Stimulated activated naive CD8-positive, alpha-beta T cell treated with anti-CD3 and anti-CD28 coated beads, Interleukin-15, Interleukin-2, amounts not matched to agents 100 ng/mL and 50 ng/mL, for 24 hours (primary cell): ENCODE data around the gene MGLL.

Experiments
- H3K27ac Mint-ChIP-seq: one replicate; pipeline ENCODE4 v1.8.0; 2021; ENCODE audit warnings: mild to moderate bottlenecking, mixed read lengths
- H3K27me3 Mint-ChIP-seq: one replicate; pipeline ENCODE4 v1.8.0; 2021; ENCODE audit warnings: mixed read lengths
- H3K36me3 Mint-ChIP-seq: one replicate; pipeline ENCODE4 v1.8.0; 2021; ENCODE audit warnings: low read depth, mixed read lengths
- H3K4me1 Mint-ChIP-seq: one replicate; pipeline ENCODE4 v1.8.0; 2021; ENCODE audit warnings: low read depth, mixed read lengths
- H3K4me3 Mint-ChIP-seq: one replicate; pipeline ENCODE4 v1.8.0; 2021; ENCODE audit warnings: mild to moderate bottlenecking, mixed read lengths
- H3K9me3 Mint-ChIP-seq: one replicate; pipeline ENCODE4 v1.8.0; 2021; ENCODE audit warnings: mixed read lengths

MGLL gene

DNA sequence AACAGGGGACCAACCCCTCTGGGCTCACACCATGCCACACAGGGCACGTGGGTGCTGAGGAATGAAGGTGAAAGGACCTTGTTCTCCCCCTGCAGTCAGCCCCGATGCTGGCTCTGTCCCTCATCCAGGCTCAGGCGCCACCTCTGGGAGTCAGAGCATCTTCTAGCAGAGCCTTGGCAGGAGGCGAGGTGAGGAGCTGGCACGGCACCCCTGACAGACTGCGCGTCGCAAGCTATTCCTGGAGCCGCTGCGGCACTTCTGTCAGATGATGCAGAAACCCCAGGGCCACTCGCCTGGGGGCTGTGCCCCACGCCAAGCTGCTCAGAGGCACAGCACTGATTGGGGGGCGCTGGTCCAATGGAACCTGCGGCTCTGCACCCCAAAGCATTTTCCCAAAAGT lies 62.0 kb downstream of the MGLL start:
- no peak overlapping the region for H3K27ac Mint-ChIP-seq
- H3K4me3 Mint-ChIP-seq = no peak overlapping the region
- peaks cover 39% of the 10 kb centered on the region for H3K4me1 Mint-ChIP-seq
- no peaks in the 10 kb centered on the region for H3K27me3 Mint-ChIP-seq
- no peaks in the 10 kb centered on the region for H3K36me3 Mint-ChIP-seq
- H3K9me3 Mint-ChIP-seq = no peaks in the 10 kb centered on the region

DNA sequence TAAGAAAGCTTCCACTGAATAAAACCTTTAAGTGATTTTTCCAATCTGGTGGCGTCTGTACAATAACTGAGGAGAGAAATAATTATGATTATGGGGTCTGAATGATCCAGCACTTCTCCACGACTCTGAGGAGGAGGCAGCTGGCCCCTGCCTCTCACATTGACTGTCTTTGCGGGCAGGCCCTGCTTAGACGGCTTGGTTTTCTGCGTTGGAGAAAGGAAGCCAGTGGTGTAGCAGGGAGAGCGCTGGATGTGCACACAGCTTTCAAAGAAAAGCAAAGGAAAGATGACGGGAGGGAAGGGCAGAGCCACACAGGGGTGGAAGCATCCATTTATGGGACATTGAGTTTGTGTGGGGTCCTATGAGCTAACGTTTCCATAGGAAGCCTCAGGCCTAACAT lies 62.5 kb downstream of the MGLL start:
- Mint-ChIP-seq H3K4me1 (peaks cover 43% of the 10 kb centered on the region), H3K36me3 (no peaks in the 10 kb centered on the region)

DNA sequence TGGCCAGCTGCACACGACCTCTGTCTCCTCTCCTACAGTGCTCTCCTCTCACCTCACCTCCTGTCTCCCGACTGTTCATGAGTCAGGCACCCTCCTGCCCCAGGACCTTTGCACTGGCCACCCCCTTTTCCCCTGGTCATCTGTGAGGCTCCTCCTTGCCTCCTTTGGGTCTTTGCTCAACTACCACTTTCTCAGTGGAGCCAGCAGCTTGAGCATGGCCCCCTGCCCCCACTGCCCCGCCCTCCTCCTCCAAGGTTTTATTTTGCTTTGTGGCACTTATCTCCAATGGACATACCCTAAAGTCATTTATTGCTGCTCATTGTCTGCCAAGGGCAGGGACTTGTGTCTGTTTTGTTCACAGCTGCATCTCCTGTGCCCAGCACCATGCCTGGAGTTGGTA lies 64.3 kb downstream of the MGLL start:
- no peak overlapping the region for H3K27ac Mint-ChIP-seq
- no peak overlapping the region for H3K4me3 Mint-ChIP-seq
- H3K9me3 Mint-ChIP-seq = no peaks in the 10 kb centered on the region
- H3K4me1 Mint-ChIP-seq = peaks cover 44% of the 10 kb centered on the region
- H3K27me3 Mint-ChIP-seq = no peaks in the 10 kb centered on the region
- no peaks in the 10 kb centered on the region for H3K36me3 Mint-ChIP-seq

More for the DNA sequence above, 62.5 kb downstream of the MGLL start:
- no peaks in the 10 kb centered on the region for H3K9me3 Mint-ChIP-seq
- no peak overlapping the region for H3K27ac Mint-ChIP-seq
- no peak overlapping the region for H3K4me3 Mint-ChIP-seq
- no peaks in the 10 kb centered on the region for H3K27me3 Mint-ChIP-seq

DNA sequence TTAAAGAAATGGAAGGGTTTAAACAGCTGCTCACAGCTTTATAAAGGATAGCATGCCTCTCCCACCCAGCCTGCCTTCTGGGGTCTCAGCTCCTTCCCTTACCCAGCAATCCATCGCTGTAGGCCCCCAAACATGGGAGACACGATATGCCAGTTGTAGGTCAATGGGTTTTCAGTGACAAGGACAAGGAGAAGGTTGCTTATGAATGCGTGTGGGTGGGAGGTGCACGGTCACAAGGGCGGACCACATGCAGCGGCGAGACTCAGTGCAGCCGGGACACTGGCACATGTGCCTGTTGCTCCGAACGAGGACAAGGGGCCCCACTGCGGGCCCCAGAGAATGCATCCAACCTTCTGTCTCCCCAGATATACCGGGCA lies 67.0 kb downstream of the MGLL start:
- H3K4me1 Mint-ChIP-seq = peaks cover 39% of the 10 kb centered on the region
- H3K36me3 Mint-ChIP-seq = no peaks in the 10 kb centered on the region
- H3K9me3 Mint-ChIP-seq = no peaks in the 10 kb centered on the region
- H3K4me3 Mint-ChIP-seq = peak overlapping the region; percentile 43
- no peak overlapping the region for H3K27ac Mint-ChIP-seq
- peaks cover 2% of the 10 kb centered on the region for H3K27me3 Mint-ChIP-seq

DNA sequence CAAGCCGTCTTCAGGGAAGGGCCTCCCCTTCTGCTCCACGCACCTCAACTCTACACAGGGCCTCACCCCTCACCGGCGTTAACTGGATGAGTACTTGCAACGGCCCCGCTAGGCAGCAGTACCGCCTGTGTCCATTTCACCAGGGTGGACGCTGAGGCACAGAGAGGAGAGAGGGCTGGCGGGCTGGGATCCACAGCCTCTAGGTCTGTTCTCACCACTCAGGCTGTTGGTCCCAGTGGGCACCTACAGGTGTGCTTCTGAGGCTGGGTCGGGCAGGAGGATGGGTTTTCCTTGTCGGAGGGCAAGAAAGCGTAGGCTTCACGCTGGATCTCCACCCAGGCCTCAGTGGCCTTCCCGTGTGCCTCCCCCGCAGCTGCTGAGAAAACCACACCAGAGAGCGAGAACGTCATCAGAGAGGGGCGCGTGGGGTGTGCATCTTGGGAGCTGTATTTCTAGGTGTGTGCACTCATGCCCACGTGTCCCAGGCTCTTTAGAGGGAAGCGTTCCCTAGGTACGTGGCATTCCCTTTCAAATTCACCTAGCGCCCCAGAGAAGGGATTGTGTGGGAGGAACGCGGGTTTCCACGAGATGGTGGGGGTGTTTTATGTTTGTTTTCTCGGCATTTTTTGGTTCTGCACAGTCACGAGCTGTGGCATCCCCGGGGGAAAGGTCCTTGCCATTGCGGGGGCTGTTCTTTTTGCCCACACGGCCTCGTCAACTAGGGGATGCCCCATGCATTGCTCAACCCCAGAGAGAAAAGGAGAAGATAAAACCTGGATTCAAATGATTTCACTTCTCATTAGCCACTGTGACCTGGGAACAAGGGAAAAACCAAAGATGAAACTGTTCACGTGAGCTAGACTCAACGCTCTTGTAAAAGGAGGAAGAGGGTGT lies 67.7 kb downstream of the MGLL start:
- peaks cover 45% of the 10 kb centered on the region for H3K4me1 Mint-ChIP-seq
- peak overlapping the region; percentile 43 for H3K4me3 Mint-ChIP-seq
- no peaks in the 10 kb centered on the region for H3K9me3 Mint-ChIP-seq
- H3K36me3 Mint-ChIP-seq = no peaks in the 10 kb centered on the region
- H3K27me3 Mint-ChIP-seq = peaks cover 5% of the 10 kb centered on the region
- peak overlapping the region; percentile 12 for H3K27ac Mint-ChIP-seq

DNA sequence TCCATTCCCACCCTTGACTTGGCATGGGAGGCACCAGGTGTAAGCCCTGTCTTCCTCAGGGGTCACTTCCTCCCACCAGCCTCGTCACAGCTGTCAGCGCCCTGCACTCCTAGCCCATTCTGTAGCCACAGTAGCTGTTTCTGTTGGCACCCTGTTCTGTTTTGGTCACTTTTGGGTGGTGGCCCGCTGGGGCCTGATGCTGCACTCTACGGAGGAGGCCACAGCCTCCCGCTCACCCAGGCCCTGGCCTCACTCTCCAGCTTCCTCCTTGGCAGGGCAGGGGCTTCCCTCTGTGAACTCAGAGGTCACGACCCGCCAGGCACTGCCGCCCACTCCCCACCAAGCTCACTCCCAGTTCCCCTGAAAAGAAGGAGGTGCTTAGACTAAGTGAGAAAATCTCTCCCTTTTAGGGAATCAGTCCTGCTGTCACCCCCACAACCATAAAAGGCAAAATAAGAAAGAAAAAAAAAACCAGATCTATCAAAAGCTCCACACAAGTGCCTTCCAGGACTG lies 68.4 kb downstream of the MGLL start:
- Mint-ChIP-seq H3K4me3 (peak overlapping the region; percentile 43), H3K27ac (peak overlapping the region; percentile 12), H3K9me3 (no peaks in the 10 kb centered on the region), H3K4me1 (peaks cover 48% of the 10 kb centered on the region), H3K36me3 (no peaks in the 10 kb centered on the region), H3K27me3 (peaks cover 8% of the 10 kb centered on the region)

DNA sequence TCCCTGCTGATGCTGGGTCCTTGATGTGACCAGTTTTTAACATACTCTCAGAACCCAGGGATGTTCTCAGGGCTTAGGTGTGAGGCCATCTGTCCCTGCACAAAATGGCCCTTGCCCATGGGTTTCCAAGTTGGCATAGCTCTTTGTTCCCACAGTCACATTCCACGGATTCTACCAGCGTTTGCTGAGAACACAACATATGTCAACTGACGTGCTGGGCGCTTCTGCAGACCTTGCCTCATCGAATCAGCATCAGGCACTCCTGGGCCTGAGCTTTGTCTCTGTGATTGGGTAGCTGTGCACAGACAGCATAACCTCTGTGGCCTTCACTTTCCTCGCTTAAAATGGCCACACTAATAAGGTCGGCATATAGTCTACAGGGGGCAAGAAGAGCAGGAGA lies 69.0 kb downstream of the MGLL start:
- peaks cover 11% of the 10 kb centered on the region for H3K27me3 Mint-ChIP-seq
- no peaks in the 10 kb centered on the region for H3K36me3 Mint-ChIP-seq
- peaks cover 48% of the 10 kb centered on the region for H3K4me1 Mint-ChIP-seq
- no peak overlapping the region for H3K27ac Mint-ChIP-seq
- no peaks in the 10 kb centered on the region for H3K9me3 Mint-ChIP-seq
- H3K4me3 Mint-ChIP-seq = no peak overlapping the region

DNA sequence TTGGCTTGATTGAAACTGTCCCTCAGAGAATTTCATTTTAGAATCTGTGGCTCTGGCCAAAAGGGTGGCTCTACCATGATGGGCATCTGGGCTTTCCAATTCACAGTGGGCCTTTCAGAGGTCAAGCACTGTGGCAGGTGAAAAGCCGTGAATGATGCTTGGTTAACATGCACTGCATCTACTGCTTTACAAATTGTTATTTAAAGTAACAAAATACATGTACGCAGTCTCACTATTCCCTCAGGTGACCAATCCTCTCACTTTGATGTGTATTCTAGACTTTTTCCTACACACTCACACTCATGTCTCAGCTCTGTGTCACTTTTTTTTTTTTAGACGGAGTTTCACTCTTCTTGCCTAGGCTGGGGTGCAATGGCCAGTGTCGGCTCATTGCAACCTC lies 70.5 kb downstream of the MGLL start:
- H3K36me3 Mint-ChIP-seq = no peaks in the 10 kb centered on the region
- H3K27me3 Mint-ChIP-seq = peaks cover 11% of the 10 kb centered on the region
- H3K27ac Mint-ChIP-seq = no peak overlapping the region
- peaks cover 48% of the 10 kb centered on the region for H3K4me1 Mint-ChIP-seq
- H3K9me3 Mint-ChIP-seq = no peaks in the 10 kb centered on the region
- H3K4me3 Mint-ChIP-seq = no peak overlapping the region

DNA sequence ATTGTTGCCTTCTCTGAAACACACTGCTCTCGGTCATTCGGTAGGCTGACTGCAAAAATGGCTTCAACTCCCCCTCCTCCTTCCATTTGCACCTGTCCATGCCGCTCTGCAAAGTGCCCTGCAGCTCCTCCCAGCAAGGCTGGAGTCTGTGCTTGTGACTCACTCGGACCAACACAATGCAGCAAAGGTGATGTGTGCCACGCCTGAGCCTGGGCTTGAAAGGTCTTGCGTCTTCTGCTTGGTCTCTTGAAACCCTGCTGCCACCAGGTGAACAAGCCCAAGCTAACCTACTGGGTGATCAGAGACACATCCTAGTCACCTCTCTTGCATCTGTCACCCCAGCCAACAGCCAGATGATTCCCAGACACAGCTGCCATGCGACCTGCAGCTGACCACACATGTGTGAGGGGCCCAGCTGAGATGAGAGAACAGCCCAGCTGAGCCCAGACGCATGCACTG lies 71.1 kb downstream of the MGLL start:
- H3K9me3 Mint-ChIP-seq = no peaks in the 10 kb centered on the region
- H3K27ac Mint-ChIP-seq = no peak overlapping the region
- no peak overlapping the region for H3K4me3 Mint-ChIP-seq
- H3K27me3 Mint-ChIP-seq = peaks cover 11% of the 10 kb centered on the region
- no peaks in the 10 kb centered on the region for H3K36me3 Mint-ChIP-seq
- H3K4me1 Mint-ChIP-seq = peaks cover 45% of the 10 kb centered on the region

DNA sequence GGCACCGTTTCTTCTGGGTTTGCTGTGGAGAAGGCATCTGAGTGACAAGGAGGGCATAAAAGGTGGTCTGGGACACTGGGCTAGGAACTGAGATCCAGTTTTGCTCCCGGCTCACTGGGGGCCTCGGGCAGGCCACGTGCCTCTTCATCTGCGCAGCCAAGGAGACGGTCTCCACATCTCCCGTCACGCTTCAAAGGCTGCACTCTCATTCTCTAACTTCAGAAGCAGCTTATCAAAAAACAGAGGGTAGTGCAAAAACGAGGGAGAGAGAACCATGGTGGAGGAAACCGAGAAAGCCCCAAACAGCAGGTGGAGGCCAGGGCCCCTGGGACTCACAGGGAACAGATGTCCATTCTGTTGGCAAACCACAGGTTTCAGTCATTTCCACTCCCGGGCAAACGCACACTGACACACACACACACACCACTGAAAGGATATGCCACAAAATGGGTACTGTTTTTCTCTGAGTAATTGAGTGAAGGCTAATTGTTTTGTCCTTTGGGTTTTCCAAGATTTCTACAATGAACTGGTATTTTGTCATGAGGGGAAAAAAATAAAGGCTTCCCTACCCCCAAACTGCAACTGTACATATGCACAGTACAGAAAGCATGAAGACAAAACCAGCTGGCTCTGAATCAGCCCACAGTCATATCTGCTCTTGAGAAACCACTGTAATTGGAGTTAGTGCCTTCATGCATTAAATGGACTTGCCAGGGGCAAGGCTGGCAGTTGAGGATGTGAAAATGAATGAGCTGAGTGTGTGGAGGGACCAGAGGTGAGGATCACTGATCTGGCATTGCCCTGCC lies 71.9 kb downstream of the MGLL start:
- H3K4me1 Mint-ChIP-seq = peaks cover 37% of the 10 kb centered on the region
- no peaks in the 10 kb centered on the region for H3K9me3 Mint-ChIP-seq
- H3K36me3 Mint-ChIP-seq = no peaks in the 10 kb centered on the region
- peak overlapping the region; percentile 68 for H3K27ac Mint-ChIP-seq
- peak overlapping the region; percentile 44 for H3K4me3 Mint-ChIP-seq
- H3K27me3 Mint-ChIP-seq = peaks cover 11% of the 10 kb centered on the region

DNA sequence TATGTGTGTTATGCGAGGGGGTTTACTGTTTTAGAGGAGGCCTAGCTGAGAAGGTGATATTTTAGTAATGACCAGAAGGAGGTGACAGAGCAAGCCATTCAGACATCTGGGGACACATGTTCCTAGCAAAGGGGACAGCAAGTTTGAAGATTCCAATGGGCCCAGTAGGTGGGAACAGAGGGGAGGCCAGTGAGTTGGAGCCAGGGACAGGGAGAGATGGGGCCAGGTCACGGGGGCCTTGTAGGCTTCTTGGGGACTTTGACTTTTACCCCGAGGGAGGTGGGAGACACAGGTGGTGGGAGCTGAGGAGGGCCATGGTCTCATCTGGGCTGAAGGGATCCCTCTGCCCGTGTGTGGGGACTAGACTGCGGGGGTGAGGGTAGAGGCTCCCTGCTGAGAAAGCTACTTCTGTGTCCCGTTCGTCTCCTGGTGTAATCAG lies 72.5 kb downstream of the MGLL start:
- Mint-ChIP-seq H3K4me1 (peaks cover 31% of the 10 kb centered on the region), H3K27ac (peak overlapping the region; percentile 68), H3K27me3 (peaks cover 11% of the 10 kb centered on the region), H3K4me3 (no peak overlapping the region), H3K36me3 (no peaks in the 10 kb centered on the region), H3K9me3 (no peaks in the 10 kb centered on the region)

DNA sequence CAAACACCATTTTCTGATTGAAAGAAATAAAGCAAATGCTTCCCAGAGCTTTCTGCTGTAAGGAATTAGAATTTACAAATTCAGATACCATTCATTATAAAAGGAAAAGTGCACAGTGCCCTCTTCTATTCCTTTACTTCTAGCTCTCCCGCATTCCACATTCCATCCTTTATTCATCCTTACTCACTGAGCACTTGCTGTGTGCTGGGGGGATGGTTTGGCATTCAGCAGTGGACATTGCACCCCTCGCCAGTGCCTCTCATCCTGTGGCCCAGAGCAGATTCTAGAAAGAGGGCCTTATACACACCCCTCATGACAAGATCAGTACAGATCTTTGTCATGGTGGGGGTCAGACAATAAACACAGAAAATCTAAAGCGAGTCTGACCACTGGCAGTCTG lies 73.0 kb downstream of the MGLL start:
- H3K4me3 Mint-ChIP-seq = no peak overlapping the region
- H3K27me3 Mint-ChIP-seq = peaks cover 11% of the 10 kb centered on the region
- H3K36me3 Mint-ChIP-seq = no peaks in the 10 kb centered on the region
- peak overlapping the region; percentile 34 for H3K27ac Mint-ChIP-seq
- no peaks in the 10 kb centered on the region for H3K9me3 Mint-ChIP-seq
- H3K4me1 Mint-ChIP-seq = peaks cover 27% of the 10 kb centered on the region

DNA sequence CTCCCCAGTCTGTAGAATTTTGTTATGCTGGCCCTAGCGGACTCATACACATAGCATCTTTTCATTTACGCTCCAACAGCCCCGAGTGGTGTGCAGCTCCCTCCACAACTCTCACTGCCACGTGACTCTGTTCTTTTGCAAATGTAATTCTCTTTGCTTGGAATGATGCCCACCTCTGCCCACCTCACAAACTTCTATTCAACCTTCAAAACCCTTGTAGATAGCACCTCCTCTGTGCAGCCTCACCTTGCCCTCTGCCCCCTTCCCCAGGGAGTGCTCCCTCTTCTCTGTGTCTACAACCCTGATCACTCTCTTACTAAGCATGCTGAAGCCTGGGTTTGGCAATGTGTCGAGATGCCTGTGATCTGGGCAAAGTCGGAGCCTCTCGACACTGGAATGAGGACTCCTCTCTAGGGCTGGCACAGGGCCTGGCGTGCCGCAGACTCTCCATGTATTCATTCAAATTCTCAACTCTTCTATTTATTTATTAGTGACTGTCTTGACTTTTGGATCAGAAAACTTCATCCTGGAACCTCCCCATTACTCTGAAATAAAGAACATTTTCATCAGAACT lies 73.5 kb downstream of the MGLL start:
- H3K27ac Mint-ChIP-seq = no peak overlapping the region
- H3K4me3 Mint-ChIP-seq = no peak overlapping the region
- no peaks in the 10 kb centered on the region for H3K36me3 Mint-ChIP-seq
- peaks cover 21% of the 10 kb centered on the region for H3K4me1 Mint-ChIP-seq
- no peaks in the 10 kb centered on the region for H3K9me3 Mint-ChIP-seq
- H3K27me3 Mint-ChIP-seq = peaks cover 11% of the 10 kb centered on the region

DNA sequence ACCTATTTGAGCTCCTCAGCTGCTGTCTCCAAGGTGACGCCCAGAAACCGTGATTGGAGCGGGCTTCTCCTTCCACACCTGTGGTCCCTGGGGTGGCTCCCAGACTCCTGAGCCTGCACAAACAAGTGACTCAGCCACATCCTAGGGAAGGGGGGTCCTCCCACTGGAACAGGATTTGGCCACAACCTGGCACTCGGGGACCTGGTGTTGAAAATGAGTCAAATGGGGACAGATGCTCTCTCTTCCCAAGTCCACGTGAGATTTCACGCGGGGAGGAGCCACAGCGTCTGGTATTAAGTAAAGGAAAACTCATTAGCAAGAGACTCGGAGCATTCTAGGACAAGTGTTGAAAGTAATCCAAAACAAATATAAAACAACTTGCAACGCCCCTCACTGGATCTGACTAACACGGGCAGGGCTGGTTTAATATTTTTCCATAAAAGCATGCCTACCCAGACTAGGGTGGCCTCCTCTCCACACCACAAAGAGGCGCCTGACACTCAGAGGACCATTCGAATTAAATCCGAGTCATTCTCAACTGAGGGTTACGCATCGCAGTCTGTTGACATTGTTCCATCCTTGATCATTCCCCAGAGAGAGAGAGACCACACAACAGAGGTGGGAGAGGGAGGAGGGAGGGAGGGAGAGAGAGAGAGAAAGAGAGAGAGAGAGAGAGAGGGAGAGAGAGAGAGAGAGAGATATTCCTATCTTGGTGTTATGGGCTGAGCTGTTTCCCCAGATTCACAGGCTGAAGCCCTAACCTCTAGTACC lies 74.4 kb downstream of the MGLL start:
- H3K4me3 Mint-ChIP-seq = no peak overlapping the region
- no peaks in the 10 kb centered on the region for H3K9me3 Mint-ChIP-seq
- peaks cover 21% of the 10 kb centered on the region for H3K4me1 Mint-ChIP-seq
- H3K27ac Mint-ChIP-seq = no peak overlapping the region
- no peaks in the 10 kb centered on the region for H3K36me3 Mint-ChIP-seq
- H3K27me3 Mint-ChIP-seq = peaks cover 11% of the 10 kb centered on the region
